ENCODE data around the gene PDE10A. TPM values are rescaled to one million over a fixed set of nuclear protein-coding genes. Genes with fewer than 3 reads are reported as not detected.

Gene PDE10A
- total RNA-seq, 6 donors from 2014 or later, result 0.89 to 4.9 (median 1.4) TPM

DNA sequence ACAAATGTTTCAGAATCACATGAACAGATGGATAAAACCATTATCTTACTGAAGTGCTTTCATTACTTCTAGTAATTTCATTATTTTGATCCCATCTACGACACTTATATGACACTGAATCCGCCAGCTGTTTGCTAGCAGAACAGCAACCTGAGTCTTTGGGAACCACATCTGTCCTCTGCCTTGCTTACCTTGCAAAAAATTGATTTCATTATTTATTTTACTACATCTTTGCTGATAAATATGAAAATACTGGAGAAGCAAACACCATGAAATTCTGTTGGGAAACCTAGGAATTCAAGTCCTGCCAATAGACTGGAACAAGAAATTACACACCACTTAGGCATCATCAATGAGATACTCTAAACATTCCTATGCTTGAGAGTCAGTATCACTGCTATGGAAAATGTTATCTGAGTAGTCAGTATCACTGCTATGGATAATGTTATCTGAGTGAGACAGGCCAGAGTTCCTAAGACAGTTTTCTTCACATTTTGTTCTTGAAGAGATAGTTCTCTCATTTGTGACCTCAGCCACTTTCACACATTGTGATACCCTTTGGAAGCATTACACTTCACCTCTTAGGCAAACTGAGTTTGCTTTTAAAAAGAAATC is 91.9 kb downstream of the PDE10A start:
- no peak overlapping the region for H3K27ac ChIP-seq
- H3K36me3 ChIP-seq, result no peaks in the 10 kb centered on the region
- no peaks in the 10 kb centered on the region for H3K4me1 ChIP-seq
- DNase-seq (no peak), ATAC-seq (ENCODE audit: low FRiP score in 2 of 2) (peak in 1 of 2 donors; percentile 75)
- H3K9me3 ChIP-seq, result no peaks in the 10 kb centered on the region
- no peak overlapping the region for H3K4me3 ChIP-seq
- TF ChIP-seq EP300 (IDR thresholded peaks at IDR 0.05) (no peak), CTCF (IDR thresholded peaks at IDR 0.05) (no peak), POLR2A (IDR thresholded peaks at IDR 0.05) (no peak), POLR2AphosphoS5 (IDR thresholded peaks at IDR 0.05) (no peak)
- WGBS, 2 donors, result 90 to 94% methylated on average over 2 of the region's 2 CpGs
- no peaks in the 10 kb centered on the region for H3K27me3 ChIP-seq

GRCh38 chr6:165568326-165568725 is 94.7 kb downstream of the PDE10A start:
- WGBS, 2 donors, result 46 to 56% methylated on average over 2 of the region's 2 CpGs
- DNase-seq (no peak), ATAC-seq (ENCODE audit: low FRiP score in 2 of 2) (no peak)
- TF ChIP-seq POLR2A (IDR thresholded peaks at IDR 0.05) (no peak), POLR2AphosphoS5 (IDR thresholded peaks at IDR 0.05) (no peak), CTCF (IDR thresholded peaks at IDR 0.05) (no peak), EP300 (IDR thresholded peaks at IDR 0.05) (no peak)
- H3K27me3 ChIP-seq, result no peaks in the 10 kb centered on the region
- no peaks in the 10 kb centered on the region for H3K4me1 ChIP-seq
- no peak overlapping the region for H3K27ac ChIP-seq
- no peak overlapping the region for H3K4me3 ChIP-seq
- no peaks in the 10 kb centered on the region for H3K36me3 ChIP-seq
- peaks cover 0 to 2% (median 0%) of the 10 kb centered on the region in 4 donors for H3K9me3 ChIP-seq

DNA sequence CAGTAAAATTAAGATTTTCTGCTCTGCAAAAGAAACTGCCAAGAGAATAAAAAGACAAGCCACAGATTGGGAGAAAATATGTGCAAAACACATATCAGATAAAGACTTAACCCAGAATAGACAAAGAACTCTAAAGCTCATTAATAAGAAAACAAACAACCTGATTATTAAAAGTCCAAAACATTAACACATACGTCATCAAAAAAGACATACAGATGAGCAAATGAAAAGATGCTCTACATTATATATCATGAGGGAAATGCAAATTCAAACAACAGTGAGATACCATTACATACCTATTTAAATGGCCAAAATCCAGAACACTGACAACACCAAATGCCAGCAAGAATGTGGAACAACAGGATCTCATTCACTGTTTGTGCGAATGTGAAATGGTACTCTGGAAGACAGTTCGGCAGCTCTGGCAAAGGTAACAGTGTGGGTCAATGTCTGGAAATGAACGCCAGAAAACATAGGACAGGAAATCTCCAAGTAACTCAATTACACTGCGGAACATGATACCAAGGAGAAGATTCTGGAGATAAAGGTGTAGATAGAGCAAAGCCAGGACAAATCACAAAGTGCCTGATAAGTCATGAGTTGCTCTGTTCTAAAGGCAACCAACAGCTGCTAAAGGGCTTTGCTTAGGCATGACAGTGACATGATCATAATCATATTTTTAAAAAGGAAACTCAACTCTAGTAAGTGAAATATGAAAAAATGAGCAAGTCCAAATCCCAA is 96.8 kb downstream of the PDE10A start:
- 70 to 86% methylated on average over 5 of the region's 5 CpGs for WGBS, 2 donors
- TF ChIP-seq POLR2A (IDR thresholded peaks at IDR 0.05) (no peak), CTCF (IDR thresholded peaks at IDR 0.05) (no peak), POLR2AphosphoS5 (IDR thresholded peaks at IDR 0.05) (no peak), EP300 (IDR thresholded peaks at IDR 0.05) (no peak)
- Histone ChIP-seq H3K9me3 (peaks cover 0 to 2% (median 0%) of the 10 kb centered on the region in 4 donors), H3K4me3 (no peak overlapping the region), H3K27ac (no peak overlapping the region), H3K36me3 (no peaks in the 10 kb centered on the region), H3K27me3 (no peaks in the 10 kb centered on the region), H3K4me1 (no peaks in the 10 kb centered on the region)
- ATAC-seq (ENCODE audit: low FRiP score in 2 of 2) (no peak), DNase-seq (no peak)

DNA sequence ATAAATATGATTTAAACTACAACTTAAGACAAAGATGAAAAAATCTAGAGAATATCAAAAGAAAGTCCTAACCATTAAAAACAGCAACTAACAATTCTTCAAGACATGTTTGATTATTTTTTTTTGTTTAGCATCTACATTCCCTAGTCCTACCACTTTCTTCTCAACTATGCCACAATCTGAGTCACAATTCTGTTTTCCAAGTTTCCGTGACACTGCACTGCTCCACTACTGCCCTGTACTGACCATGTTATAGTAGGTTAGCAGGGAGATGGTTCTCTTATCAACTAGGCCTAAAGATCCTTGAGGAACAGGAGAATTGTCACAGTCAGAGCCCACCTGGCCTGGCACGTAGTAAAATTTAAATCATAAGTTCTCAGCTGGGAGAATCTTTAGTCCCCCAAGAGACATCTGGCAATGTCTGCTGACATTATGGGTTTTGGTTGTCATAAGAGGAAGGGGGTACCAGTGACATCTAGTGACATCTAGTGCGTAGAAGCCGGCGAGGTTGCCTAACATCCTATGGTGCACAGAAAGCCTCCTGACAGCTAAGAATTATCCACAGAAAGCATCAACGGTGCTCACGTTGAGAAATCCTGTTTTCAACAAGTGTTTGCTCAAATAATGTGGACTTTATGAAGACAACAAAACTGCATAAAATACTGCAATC is 100.5 kb downstream of the PDE10A start:
- no peaks in the 10 kb centered on the region for H3K27me3 ChIP-seq
- no peak overlapping the region for H3K4me3 ChIP-seq
- no peak overlapping the region for H3K27ac ChIP-seq
- ATAC-seq (ENCODE audit: low FRiP score in 2 of 2), result no peak
- peaks cover 0 to 2% (median 0%) of the 10 kb centered on the region in 4 donors for H3K9me3 ChIP-seq
- H3K4me1 ChIP-seq, result no peaks in the 10 kb centered on the region
- TF ChIP-seq CTCF (IDR thresholded peaks at IDR 0.05), result no peak
- TF ChIP-seq EP300 (IDR thresholded peaks at IDR 0.05), result no peak
- TF ChIP-seq POLR2A (IDR thresholded peaks at IDR 0.05), result no peak
- TF ChIP-seq POLR2AphosphoS5 (IDR thresholded peaks at IDR 0.05), result no peak
- no peak for DNase-seq
- WGBS, 2 donors, result 73 to 78% methylated on average over 7 of the region's 7 CpGs
- no peaks in the 10 kb centered on the region for H3K36me3 ChIP-seq
